Upper lobe of left lung (tissue), 4 donors: ENCODE measurements around the gene TTC12.

Source experiments
- CTCF ChIP-seq, 6 experiments: fragments of 450-650 bp in 4 of 6; fragments of 200-600 bp in 2 of 6; sonication (generic) in 2 of 6; IDR thresholded peaks; one replicate each; pipeline ENCODE4 v1.5.1; 2016 to 2019; ENCODE audit warnings: antibody characterized with exemption in 6 of 6
- EP300 ChIP-seq, 4 donors: sonication (generic); formaldehyde crosslinking; IDR thresholded peaks; one replicate each; pipeline ENCODE4 v1.5.1; 2017; ENCODE audit warnings: antibody characterized with exemption in 4 of 4, control low read depth in 2 of 4
- POLR2A ChIP-seq, 4 donors: fragments of 450-650 bp; IDR thresholded peaks; one replicate each; pipeline ENCODE4 v1.5.1; 2016 to 2017; ENCODE audit warnings: antibody characterized with exemption in 4 of 4, mild to moderate bottlenecking in 2 of 4
- POLR2AphosphoS5 ChIP-seq, 2 donors: sonication (generic); formaldehyde crosslinking; IDR thresholded peaks; one replicate each; pipeline ENCODE4 v1.5.1; 2017; ENCODE audit warnings: antibody characterized with exemption in 2 of 2

GRCh38 chr11:113283881-113284280, 30.5 kb upstream of the TTC12 start:
- TF ChIP-seq CTCF (IDR thresholded peaks at IDR 0.05) (no peak), POLR2AphosphoS5 (IDR thresholded peaks at IDR 0.05) (no peak), EP300 (IDR thresholded peaks at IDR 0.05) (no peak), POLR2A (IDR thresholded peaks at IDR 0.05) (no peak)
